ENCODE results near the gene TLX2.
A peak's percentile ranks its signal among the peaks of the same experiment; 100 is the strongest.

The TLX2 gene

DNA sequence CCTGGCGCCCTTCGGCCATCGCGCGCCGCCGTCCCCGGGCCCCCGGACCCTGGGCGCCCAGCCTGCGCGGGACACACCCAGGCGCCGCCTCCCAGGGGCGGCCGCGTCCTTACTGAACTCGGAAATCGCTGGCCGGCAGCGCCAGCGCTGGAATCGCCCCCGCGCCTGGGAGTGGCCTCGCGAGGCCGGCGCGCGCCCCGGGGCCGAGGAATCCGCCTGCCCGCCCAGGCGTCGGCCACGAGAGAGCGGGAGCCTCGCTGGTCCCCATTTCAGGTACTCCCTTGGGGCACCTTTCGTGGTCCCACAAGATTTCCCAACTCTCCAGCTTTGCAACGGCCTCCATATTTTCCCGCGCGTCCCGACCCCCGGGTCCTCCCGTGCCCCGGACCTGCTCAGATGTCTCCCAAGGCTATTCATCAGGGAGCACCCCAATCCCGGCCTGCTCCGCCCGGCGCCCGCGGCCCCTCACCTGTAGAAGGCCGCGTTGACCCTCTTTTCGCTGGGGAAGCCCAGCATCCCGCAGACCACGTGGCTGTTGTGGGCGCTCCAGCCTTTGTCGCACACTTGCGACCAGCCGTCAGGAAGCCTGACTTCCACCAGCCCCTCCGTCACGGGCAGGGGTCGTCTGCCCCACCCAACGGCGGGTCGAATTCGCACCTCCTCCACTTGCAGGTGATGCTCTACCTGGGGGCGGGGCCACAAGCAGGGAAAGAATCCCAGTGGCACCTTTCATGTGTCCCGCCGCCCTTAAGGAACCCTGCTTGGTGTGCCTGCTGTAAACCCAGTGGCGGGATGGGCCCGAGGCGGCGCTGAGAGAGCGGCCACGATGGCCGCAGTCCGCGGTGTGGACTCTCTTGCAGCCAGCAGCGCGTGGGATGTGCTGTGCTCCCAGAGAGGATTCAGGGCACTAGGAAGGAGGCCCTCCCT is 34.9 kb downstream of the TLX2 start:
- TF ChIP-seq, protein P1, sequence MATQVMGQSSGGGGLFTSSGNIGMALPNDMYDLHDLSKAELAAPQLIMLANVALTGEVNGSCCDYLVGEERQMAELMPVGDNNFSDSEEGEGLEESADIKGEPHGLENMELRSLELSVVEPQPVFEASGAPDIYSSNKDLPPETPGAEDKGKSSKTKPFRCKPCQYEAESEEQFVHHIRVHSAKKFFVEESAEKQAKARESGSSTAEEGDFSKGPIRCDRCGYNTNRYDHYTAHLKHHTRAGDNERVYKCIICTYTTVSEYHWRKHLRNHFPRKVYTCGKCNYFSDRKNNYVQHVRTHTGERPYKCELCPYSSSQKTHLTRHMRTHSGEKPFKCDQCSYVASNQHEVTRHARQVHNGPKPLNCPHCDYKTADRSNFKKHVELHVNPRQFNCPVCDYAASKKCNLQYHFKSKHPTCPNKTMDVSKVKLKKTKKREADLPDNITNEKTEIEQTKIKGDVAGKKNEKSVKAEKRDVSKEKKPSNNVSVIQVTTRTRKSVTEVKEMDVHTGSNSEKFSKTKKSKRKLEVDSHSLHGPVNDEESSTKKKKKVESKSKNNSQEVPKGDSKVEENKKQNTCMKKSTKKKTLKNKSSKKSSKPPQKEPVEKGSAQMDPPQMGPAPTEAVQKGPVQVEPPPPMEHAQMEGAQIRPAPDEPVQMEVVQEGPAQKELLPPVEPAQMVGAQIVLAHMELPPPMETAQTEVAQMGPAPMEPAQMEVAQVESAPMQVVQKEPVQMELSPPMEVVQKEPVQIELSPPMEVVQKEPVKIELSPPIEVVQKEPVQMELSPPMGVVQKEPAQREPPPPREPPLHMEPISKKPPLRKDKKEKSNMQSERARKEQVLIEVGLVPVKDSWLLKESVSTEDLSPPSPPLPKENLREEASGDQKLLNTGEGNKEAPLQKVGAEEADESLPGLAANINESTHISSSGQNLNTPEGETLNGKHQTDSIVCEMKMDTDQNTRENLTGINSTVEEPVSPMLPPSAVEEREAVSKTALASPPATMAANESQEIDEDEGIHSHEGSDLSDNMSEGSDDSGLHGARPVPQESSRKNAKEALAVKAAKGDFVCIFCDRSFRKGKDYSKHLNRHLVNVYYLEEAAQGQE (IDR thresholded peaks at IDR 0.05; ENCODE audit: insufficient replicate concordance, low read depth), result no peak
- TF ChIP-seq SPI1 (IDR thresholded peaks at IDR 0.05; ENCODE audit: borderline replicate concordance, low read depth), result no peak
- no peak for TF ChIP-seq GABPA (IDR thresholded peaks at IDR 0.05; ENCODE audit: low read depth)
- TF ChIP-seq, protein P2, sequence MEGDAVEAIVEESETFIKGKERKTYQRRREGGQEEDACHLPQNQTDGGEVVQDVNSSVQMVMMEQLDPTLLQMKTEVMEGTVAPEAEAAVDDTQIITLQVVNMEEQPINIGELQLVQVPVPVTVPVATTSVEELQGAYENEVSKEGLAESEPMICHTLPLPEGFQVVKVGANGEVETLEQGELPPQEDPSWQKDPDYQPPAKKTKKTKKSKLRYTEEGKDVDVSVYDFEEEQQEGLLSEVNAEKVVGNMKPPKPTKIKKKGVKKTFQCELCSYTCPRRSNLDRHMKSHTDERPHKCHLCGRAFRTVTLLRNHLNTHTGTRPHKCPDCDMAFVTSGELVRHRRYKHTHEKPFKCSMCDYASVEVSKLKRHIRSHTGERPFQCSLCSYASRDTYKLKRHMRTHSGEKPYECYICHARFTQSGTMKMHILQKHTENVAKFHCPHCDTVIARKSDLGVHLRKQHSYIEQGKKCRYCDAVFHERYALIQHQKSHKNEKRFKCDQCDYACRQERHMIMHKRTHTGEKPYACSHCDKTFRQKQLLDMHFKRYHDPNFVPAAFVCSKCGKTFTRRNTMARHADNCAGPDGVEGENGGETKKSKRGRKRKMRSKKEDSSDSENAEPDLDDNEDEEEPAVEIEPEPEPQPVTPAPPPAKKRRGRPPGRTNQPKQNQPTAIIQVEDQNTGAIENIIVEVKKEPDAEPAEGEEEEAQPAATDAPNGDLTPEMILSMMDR (IDR thresholded peaks at IDR 0.05; ENCODE audit: insufficient read depth, low read length), result no peak
- TF ChIP-seq POLR2AphosphoS5 (IDR thresholded peaks at IDR 0.05; ENCODE audit: low read depth), result no peak
- Histone ChIP-seq H3K27me3 (ENCODE audit: insufficient read depth, poor library complexity, severe bottlenecking) (no peaks in the 10 kb centered on the region), H3K4me3 (replicated peaks; ENCODE audit: insufficient read depth, low read length) (peak overlapping the region; percentile 51), H3K27ac (replicated peaks) (no peak overlapping the region)
- no peak for DNase-seq (ENCODE audit: low read depth in 1 of 2, low spot score in 1 of 2)

DNA sequence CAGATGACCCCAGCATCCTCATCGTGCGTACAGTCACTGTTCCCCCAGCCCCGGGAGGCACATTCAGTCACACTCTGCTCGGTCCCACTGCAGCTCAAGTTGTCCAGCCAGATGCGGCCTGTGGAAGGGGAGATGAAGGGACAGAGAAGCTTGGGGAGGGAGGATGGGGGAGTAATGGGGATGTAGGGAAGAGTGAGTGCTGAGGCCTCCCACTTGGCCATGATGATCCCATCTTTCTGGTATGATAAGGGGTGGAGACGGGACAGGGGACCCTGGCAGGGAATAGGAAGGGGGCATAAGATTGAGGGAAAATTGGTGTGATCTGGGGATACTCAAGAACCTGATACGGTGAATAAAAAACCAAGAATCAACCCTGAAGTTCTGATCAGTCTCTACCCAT is 36.0 kb downstream of the TLX2 start:
- TF ChIP-seq POLR2AphosphoS5 (IDR thresholded peaks at IDR 0.05; ENCODE audit: low read depth) (no peak), GABPA (IDR thresholded peaks at IDR 0.05; ENCODE audit: low read depth) (no peak), SPI1 (IDR thresholded peaks at IDR 0.05; ENCODE audit: borderline replicate concordance, low read depth) (no peak)
- TF ChIP-seq, protein P2 (IDR thresholded peaks at IDR 0.05; ENCODE audit: insufficient read depth, low read length), result no peak
- TF ChIP-seq, protein P1 (IDR thresholded peaks at IDR 0.05; ENCODE audit: insufficient replicate concordance, low read depth), result no peak
- DNase-seq (ENCODE audit: low read depth in 1 of 2, low spot score in 1 of 2), result no peak
- H3K4me3 ChIP-seq (replicated peaks; ENCODE audit: insufficient read depth, low read length), result no peak overlapping the region
- H3K27ac ChIP-seq (replicated peaks), result no peak overlapping the region
- no peaks in the 10 kb centered on the region for H3K27me3 ChIP-seq (ENCODE audit: insufficient read depth, poor library complexity, severe bottlenecking)

DNA sequence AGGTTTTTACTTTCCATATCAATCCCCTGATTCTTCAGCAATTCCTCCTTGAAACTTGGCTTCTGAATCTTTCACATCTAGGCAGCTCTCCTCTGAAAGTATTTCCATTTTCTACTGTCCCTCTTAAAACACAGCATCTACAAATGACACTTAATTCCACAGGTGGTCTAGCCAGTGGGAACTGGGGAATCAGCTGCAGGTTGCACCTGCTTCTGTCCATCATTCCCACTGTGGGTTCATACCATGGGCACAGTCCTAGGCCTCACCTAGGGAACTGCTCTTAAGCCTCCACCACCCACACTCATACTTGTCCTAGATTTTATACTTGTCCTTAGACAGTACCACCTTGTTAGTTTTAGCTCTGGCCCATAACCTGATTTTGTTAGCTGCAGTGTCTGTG is 37.3 kb downstream of the TLX2 start:
- DNase-seq (ENCODE audit: low read depth in 1 of 2, low spot score in 1 of 2), result no peak
- Histone ChIP-seq H3K27ac (replicated peaks) (no peak overlapping the region), H3K27me3 (ENCODE audit: insufficient read depth, poor library complexity, severe bottlenecking) (no peaks in the 10 kb centered on the region), H3K4me3 (replicated peaks; ENCODE audit: insufficient read depth, low read length) (no peak overlapping the region)
- TF ChIP-seq SPI1 (IDR thresholded peaks at IDR 0.05; ENCODE audit: borderline replicate concordance, low read depth) (no peak), GABPA (IDR thresholded peaks at IDR 0.05; ENCODE audit: low read depth) (no peak), POLR2AphosphoS5 (IDR thresholded peaks at IDR 0.05; ENCODE audit: low read depth) (no peak)
- TF ChIP-seq, protein P2 (IDR thresholded peaks at IDR 0.05; ENCODE audit: insufficient read depth, low read length), result no peak
- TF ChIP-seq, protein P1 (IDR thresholded peaks at IDR 0.05; ENCODE audit: insufficient replicate concordance, low read depth), result no peak

Measured in HL-60 (cell line).